KOPT-K1 (cell line): ENCODE results near the gene SLC23A3.

Experiments
- H3K27ac ChIP-seq: fragments of 200-600 bp; sonication (generic); 2 replicates; pipeline ENCODE4 v1.5.1; 2016; ENCODE audit warnings: antibody characterized with exemption, mild to moderate bottlenecking, low read depth, low read length; ENCODE audit not compliant: poor library complexity, severe bottlenecking
- H3K36me3 ChIP-seq: fragments of 200-600 bp; sonication (generic); 2 replicates; pipeline ENCODE4 v1.5.1; 2017; ENCODE audit warnings: antibody characterized with exemption, mild to moderate bottlenecking, low read length, moderate library complexity; ENCODE audit not compliant: insufficient read depth
- H3K9me3 ChIP-seq: fragments of 200-600 bp; sonication (generic); 2 replicates; pipeline ENCODE4 v1.5.1; 2017; ENCODE audit warnings: antibody characterized with exemption, low read length, mild to moderate bottlenecking; ENCODE audit not compliant: insufficient read depth, poor library complexity, severe bottlenecking

SLC23A3 gene

DNA sequence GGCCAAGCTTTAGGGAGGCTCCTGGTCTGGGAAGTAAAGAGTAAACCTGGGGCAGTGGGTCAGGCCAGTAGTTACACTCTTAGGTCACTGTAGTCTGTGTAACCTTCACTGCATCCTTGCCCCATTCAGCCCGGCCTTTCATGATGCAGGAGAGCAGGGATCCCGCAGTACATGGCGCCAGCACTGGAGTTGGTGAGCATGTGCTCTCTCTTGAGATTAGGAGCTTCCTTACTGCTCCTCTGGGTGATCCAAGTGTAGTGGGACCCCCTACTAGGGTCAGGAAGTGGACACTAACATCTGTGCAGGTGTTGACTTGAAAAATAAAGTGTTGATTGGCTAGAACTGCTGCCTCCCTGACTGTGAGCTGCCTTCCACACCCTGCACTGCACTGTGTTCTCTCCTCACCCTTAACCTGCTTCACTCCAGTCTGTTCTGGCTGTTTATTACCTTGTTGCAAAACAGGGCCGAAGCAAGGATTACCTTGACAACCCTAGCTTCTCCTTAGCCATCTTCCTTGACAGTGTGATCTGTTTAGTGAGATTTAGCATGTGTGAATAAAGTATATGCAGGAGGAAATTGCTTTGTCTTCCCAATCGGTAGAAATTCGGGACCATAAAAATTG is 13.4 kb upstream of the SLC23A3 start:
- peaks cover 67% of the 10 kb centered on the region for H3K36me3 ChIP-seq
- no peaks in the 10 kb centered on the region for H3K9me3 ChIP-seq
- H3K27ac ChIP-seq: no peak overlapping the region

DNA sequence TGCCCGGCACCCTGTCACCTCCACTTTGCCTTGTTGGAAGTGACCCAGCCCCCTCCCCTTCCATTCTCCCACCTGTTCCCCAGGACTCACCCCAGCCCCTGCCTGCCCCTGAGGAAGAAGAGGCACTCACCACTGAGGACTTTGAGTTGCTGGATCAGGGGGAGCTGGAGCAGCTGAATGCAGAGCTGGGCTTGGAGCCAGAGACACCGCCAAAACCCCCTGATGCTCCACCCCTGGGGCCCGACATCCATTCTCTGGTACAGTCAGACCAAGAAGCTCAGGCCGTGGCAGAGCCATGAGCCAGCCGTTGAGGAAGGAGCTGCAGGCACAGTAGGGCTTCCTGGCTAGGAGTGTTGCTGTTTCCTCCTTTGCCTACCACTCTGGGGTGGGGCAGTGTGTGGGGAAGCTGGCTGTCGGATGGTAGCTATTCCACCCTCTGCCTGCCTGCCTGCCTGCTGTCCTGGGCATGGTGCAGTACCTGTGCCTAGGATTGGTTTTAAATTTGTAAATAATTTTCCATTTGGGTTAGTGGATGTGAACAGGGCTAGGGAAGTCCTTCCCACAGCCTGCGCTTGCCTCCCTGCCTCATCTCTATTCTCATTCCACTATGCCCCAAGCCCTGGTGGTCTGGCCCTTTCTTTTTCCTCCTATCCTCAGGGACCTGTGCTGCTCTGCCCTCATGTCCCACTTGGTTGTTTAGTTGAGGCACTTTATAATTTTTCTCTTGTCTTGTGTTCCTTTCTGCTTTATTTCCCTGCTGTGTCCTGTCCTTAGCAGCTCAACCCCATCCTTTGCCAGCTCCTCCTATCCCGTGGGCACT is 12.7 kb upstream of the SLC23A3 start:
- H3K9me3 ChIP-seq: no peaks in the 10 kb centered on the region
- no peak overlapping the region for H3K27ac ChIP-seq
- H3K36me3 ChIP-seq: peaks cover 67% of the 10 kb centered on the region

GRCh38 chr2:219181531-219181930 is 11.7 kb upstream of the SLC23A3 start:
- H3K36me3 ChIP-seq: peaks cover 67% of the 10 kb centered on the region

GRCh38 chr2:219180961-219181360 is 11.1 kb upstream of the SLC23A3 start:
- Histone ChIP-seq H3K27ac (no peak overlapping the region), H3K9me3 (no peaks in the 10 kb centered on the region), H3K36me3 (peaks cover 67% of the 10 kb centered on the region)

More at GRCh38 chr2:219181531-219181930, 11.7 kb upstream of the SLC23A3 start:
- Histone ChIP-seq H3K9me3 (no peaks in the 10 kb centered on the region), H3K27ac (no peak overlapping the region)

- no peaks in the 10 kb centered on the region for H3K9me3 ChIP-seq
- peaks cover 60% of the 10 kb centered on the region for H3K36me3 ChIP-seq
- H3K27ac ChIP-seq: no peak overlapping the region
These were observed 10.0 kb upstream of the SLC23A3 start for GRCh38 chr2:219179601-219180465.

DNA sequence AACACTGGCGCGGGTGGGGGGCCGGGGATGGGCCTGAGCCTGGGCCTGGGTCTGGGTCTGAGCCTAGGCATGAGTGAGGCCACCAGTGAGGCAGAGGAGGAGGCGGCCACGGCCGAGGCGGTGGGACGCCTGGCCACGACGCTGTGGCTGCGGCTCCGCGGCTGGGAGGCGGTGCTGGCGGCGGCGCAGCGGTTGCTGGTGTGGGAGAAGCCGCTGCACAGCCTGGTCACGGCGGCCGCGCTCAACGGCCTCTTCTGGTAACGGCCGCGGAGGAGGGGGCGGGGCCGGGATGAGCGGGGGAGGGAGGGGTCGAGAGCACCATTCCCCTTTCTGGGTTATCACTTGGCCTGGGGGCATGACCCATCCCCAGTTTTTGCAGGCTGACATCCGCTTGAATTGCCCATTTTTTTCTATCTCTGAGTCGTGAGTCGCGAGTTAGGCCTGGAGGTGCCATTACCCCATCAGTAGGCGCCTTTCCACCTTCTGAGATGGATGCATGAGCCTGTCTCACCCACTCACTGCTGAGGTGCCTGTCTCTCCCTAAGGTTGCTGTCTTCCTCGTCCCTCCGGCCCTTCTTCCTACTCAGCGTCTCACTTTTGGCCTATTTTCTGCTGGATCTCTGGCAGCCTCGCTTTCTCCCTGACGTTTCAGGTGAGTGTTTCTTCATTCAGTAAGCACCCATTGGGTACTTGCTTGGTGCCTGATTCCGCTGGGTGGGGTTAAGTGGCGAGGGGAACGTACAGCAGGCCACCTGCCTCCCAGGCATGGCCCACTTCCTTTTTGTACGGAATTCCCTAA is 8.7 kb upstream of the SLC23A3 start:
- Histone ChIP-seq H3K36me3 (peaks cover 60% of the 10 kb centered on the region), H3K9me3 (no peaks in the 10 kb centered on the region), H3K27ac (peak overlapping the region; percentile 93)

- Histone ChIP-seq H3K9me3 (no peaks in the 10 kb centered on the region), H3K36me3 (peaks cover 58% of the 10 kb centered on the region), H3K27ac (peak within 1 kb of the TSS; percentile 93)
These were observed 7.9 kb upstream of the SLC23A3 start, which contains the start of gene RETREG2 for GRCh38 chr2:219177552-219178376. Gene RETREG2, plus strand, starts transcription at chr2:219178275. Its CDS starts 78 bp downstream, at chr2:219178353.

GRCh38 chr2:219176818-219177551 is 7.2 kb upstream of the SLC23A3 start, which contains the start of gene CNPPD1:
Gene CNPPD1, minus strand, starts transcription at chr2:219176925. Its CDS starts 97 bp downstream, at chr2:219176828.
- H3K27ac ChIP-seq: peak within 1 kb of the TSS; percentile 93
- H3K36me3 ChIP-seq: peaks cover 58% of the 10 kb centered on the region
- no peaks in the 10 kb centered on the region for H3K9me3 ChIP-seq

DNA sequence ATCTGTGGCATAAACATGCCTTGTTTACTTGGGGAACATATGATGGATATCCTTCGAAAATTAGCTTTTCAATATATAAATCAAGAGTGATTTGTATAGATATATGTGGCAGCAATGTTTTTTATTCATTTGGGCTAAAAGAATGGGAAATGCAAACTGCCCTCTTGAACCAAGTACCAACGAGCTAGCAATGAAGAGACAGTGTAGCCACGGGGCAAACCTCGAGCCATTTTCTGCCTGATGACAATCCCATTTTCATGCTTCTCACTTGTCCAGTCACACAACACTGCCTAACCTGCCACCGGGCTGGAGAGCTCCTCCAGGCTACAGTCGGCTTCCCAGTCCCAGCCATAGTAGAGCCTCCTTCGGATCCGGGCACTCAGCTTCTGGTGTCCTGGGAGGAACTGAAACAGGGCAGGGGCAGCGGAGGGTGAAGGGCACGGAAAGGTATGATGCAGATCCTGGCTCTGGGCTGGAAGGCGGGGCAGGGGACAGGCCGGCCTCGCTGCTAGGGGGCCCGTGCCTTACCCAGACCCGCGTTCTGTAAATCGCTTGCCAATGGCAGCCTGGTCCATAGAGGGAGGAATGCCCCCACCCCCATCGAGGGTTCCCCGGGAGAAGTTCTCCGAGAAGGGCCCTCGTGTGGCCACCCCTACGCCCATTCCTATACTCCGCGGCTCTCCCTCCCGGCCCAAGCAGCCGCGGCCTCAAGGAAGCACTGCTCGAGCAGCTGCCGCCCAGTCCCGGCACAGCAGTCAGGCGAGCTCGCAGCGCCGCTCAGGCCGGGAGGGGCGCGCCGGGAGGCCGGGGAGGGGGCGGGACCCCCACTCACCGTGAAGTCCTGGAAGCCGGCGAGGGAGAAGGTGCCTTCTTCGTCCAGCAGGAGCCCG is 6.3 kb upstream of the SLC23A3 start:
- peak overlapping the region; percentile 93 for H3K27ac ChIP-seq
- no peaks in the 10 kb centered on the region for H3K9me3 ChIP-seq
- peaks cover 58% of the 10 kb centered on the region for H3K36me3 ChIP-seq

GRCh38 chr2:219175486-219175885 is 5.7 kb upstream of the SLC23A3 start:
- Histone ChIP-seq H3K9me3 (no peaks in the 10 kb centered on the region), H3K36me3 (peaks cover 55% of the 10 kb centered on the region), H3K27ac (peak overlapping the region; percentile 93)

DNA sequence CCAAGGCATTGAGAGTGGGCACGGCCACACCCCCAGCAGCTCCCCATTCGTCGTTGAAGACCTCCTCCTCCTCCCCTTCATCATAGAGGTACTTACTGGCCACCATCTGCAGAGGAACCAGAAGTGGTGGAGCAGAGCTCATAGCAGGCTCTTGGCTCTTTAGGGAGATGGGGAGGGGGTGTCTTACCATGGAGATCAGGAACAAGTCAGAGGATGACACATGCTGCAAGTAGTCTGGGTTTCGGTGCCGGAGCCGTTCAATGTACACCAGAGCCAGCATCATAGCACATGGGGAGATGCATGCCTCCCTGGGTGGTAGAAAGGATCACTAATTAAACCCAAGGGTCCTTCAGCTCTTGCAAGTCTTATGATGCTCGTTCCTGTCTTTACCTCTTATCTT is 5.0 kb upstream of the SLC23A3 start:
- Histone ChIP-seq H3K27ac (no peak overlapping the region), H3K36me3 (peaks cover 48% of the 10 kb centered on the region), H3K9me3 (no peaks in the 10 kb centered on the region)

- no peaks in the 10 kb centered on the region for H3K9me3 ChIP-seq
- H3K36me3 ChIP-seq: peaks cover 41% of the 10 kb centered on the region
- no peak overlapping the region for H3K27ac ChIP-seq
These were observed 4.3 kb upstream of the SLC23A3 start for GRCh38 chr2:219174146-219174545.
